Measurements from ENCODE around the gene UBTF. TPM values are rescaled to one million over a fixed set of nuclear protein-coding genes. Genes with fewer than 3 reads are reported as not detected.
A peak's percentile ranks its signal among the peaks of the same experiment; 100 is the strongest.
"Not testable (repeated sequence)": the region's sequence is repeated elsewhere in the genome, so short reads cannot be mapped to it uniquely, and the experiment has no call there.

UBTF gene
- total and polyA plus RNA-seq, 11 donors, result 33.1 to 61.2 (median 44.1) TPM

DNA sequence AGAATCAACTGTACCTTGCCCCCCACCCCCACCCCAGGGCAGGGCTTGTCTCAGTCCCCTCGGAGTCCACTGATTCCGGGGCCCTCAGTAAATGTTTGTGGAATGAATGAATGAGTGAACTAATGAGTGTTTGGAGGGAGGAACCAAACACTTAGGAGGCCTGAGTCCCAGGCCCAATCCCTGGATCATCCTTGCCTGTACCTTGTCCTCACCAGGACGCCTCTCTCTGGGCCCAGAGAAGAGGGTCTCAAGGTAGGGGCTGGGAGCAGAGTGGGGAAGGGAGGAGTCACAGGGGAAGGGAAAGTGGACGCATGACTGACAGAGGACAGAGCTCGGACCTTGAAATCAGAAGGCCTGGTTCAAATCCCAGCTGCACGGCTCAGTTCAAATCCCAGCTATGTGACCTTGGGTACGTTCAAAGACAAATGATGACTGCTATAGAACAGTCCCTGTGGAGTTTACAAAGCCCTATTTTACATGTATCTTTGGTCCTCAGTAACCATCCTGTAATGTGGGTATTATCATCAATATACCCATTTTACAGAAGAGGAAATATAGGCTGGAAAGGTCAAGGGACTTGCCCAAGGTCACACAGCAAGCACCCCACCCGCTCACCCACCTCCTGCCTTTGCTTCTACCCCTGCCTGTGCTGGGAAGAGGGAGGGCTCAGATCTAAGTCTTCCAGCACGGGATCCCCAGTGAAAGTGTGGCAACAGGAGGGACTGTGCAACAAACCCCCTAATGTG lies 30.2 kb upstream of the UBTF start:
- H3K36me3 ChIP-seq, result no peaks in the 10 kb centered on the region
- no peak overlapping the region for H3K27ac ChIP-seq
- intact Hi-C loops (cut with DNase I), result no loop called here
- no peaks in the 10 kb centered on the region for H3K27me3 ChIP-seq
- no peak for ATAC-seq
- TF ChIP-seq POLR2A (IDR thresholded peaks at IDR 0.05), result no peak
- TF ChIP-seq, protein P1, sequence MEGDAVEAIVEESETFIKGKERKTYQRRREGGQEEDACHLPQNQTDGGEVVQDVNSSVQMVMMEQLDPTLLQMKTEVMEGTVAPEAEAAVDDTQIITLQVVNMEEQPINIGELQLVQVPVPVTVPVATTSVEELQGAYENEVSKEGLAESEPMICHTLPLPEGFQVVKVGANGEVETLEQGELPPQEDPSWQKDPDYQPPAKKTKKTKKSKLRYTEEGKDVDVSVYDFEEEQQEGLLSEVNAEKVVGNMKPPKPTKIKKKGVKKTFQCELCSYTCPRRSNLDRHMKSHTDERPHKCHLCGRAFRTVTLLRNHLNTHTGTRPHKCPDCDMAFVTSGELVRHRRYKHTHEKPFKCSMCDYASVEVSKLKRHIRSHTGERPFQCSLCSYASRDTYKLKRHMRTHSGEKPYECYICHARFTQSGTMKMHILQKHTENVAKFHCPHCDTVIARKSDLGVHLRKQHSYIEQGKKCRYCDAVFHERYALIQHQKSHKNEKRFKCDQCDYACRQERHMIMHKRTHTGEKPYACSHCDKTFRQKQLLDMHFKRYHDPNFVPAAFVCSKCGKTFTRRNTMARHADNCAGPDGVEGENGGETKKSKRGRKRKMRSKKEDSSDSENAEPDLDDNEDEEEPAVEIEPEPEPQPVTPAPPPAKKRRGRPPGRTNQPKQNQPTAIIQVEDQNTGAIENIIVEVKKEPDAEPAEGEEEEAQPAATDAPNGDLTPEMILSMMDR (IDR thresholded peaks at IDR 0.05), result no peak
- 88 to 93% (median 91%) methylated on average over 9 of the region's 9 CpGs for WGBS, 4 donors
- no peaks in the 10 kb centered on the region for H3K9me3 ChIP-seq
- H3K4me1 ChIP-seq, result peaks cover 0 to 31% (median 19%) of the 10 kb centered on the region in 12 donors
- H3K4me3 ChIP-seq, result no peak overlapping the region
- DNase-seq, result no peak

DNA sequence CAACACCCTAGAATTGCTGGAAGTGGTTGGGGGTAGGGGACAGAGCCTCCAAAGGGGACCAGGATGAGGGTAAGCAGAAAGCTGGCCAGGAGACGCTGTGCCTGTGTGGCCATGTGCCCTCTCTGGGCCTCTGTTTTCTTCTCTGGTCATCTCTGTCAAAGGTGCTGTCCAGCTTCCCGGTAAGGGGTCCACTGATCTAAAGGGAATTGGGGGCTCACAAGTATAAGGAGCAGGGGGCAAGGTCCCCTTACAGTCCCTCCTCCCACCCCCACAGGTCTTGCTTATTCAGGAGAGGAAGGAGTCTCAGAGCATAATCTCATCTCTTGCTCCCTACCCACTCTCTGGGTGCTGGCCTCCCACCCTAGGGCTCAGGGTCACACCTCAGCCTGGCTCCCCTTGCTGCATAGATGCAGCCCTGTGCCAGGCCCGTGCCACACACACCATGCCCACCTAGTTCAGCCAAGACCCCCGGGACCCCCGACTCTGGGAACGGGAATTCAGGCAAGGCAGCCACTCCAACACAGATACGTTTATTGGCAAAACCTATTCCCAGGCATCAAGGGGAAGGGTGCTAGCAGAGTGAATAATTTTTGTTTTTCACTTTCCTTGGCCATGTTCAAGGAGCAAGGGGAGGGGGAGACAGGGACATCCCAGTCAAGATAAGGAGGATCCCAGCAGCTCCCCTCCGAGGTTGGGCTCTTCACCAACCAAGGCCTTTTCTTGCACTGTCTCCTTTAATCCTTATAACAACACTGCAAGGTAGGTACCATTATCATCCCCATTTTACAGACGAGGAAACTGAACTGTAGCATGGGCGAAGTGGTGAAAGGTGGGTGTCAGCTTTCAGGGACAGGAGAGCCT lies 28.6 kb upstream of the UBTF start:
- no peak for ATAC-seq
- intact Hi-C loops (cut with DNase I), result no loop called here
- WGBS, 4 donors, result 80 to 86% (median 83%) methylated on average over 10 of the region's 10 CpGs
- Histone ChIP-seq H3K4me3 (no peak overlapping the region), H3K27ac (peak overlapping the region in 2 of 12 donors; percentile 22 to 55), H3K4me1 (peaks cover 0 to 31% (median 19%) of the 10 kb centered on the region in 12 donors), H3K9me3 (no peaks in the 10 kb centered on the region), H3K36me3 (no peaks in the 10 kb centered on the region), H3K27me3 (no peaks in the 10 kb centered on the region)
- TF ChIP-seq, protein P1 (IDR thresholded peaks at IDR 0.05), result no peak
- no peak for TF ChIP-seq POLR2A (IDR thresholded peaks at IDR 0.05)
- no peak for DNase-seq

DNA sequence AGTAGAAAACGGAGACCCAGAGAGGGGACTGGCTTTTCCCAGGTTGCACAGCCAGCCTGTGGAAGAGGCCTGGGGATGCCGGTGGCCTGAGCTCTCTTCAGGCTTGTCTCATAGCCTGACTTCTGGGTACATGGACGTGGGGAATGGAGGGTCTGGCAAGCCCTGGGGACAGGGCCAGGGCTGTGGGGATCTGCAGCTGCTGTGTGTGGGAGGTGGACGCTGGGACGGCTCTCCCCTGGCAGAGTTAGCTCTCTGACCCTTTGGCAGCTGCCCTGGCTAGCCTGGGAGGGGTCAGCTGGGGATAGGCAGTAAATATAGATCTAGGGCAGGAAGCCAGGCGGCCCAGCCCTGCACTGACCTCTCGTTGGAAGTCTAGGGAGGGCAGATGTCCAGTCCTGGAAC lies 28.0 kb upstream of the UBTF start:
- WGBS, 4 donors, result 15 to 26% (median 21%) methylated on average over 5 to 7 of the region's 7 CpGs
- DNase-seq (peak; percentile 62 to 77 (median 74)), ATAC-seq (peak; percentile 62 to 90 (median 86))
- intact Hi-C loops (cut with DNase I), result no loop called here
- Histone ChIP-seq H3K27me3 (no peaks in the 10 kb centered on the region), H3K27ac (peak overlapping the region in 5 of 12 donors; percentile 1 to 55 (median 22)), H3K4me1 (peaks cover 0 to 31% (median 19%) of the 10 kb centered on the region in 12 donors), H3K36me3 (no peaks in the 10 kb centered on the region), H3K4me3 (no peak overlapping the region), H3K9me3 (no peaks in the 10 kb centered on the region)
- TF ChIP-seq, protein P1 (IDR thresholded peaks at IDR 0.05), result no peak
- no peak for TF ChIP-seq POLR2A (IDR thresholded peaks at IDR 0.05)

DNA sequence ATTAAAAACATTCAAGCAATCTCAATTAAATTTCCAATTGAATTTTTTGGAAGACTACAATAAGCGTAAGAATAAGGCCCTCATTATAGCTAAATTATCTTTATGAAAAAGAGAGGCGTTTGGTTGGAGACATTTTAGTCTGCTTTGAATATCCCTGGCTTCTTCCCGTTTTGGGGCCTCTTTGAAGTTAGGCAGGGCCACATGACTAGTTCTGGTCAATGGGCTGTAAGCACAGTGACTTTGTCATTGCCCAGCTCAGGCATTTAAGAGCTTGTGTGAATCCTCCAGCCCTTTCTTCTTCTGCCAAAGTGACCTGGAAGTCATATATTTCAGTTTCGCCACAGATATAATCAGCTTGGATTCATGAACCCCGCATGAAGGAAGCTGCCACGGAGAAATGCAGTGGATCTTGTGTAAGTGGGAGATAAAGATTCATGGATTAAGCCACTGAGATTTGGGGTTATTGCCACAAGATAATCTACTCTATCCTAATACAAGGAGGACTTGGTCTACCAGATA lies 21.7 kb upstream of the UBTF start:
- Histone ChIP-seq H3K27me3 (no peaks in the 10 kb centered on the region), H3K4me3 (no peak overlapping the region), H3K4me1 (peaks cover 0 to 8% (median under 1%) of the 10 kb centered on the region in 12 donors), H3K36me3 (no peaks in the 10 kb centered on the region), H3K27ac (no peak overlapping the region), H3K9me3 (no peaks in the 10 kb centered on the region)
- TF ChIP-seq, protein P1 (IDR thresholded peaks at IDR 0.05), result no peak
- TF ChIP-seq POLR2A (IDR thresholded peaks at IDR 0.05), result no peak
- 75 to 84% (median 78%) methylated on average over 6 of the region's 6 CpGs for WGBS, 4 donors
- intact Hi-C loops (cut with DNase I), result no loop called here
- DNase-seq, result no peak
- no peak for ATAC-seq

DNA sequence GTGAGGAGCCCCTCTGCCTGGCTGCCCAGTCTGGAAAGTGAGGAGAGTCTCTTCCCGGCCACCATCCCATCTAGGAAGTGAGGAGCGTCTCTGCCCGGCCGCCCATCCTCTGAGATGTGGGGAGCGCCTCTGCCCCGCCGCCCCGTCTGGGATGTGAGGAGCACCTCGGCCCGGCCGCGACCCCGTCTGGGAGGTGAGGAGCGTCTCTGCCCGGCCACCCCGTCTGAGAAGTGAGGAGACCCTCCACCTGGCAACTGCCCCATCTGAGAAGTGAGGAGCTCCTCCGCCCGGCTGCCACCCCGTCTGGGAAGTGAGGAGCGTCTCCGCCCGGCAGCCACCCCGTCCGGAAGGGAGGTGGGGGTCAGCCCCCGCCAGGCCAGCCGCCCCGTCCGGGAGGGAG lies 18.4 kb upstream of the UBTF start:
- intact Hi-C loops (cut with DNase I); ATAC-seq; H3K4me3 ChIP-seq; H3K9me3 ChIP-seq; H3K36me3 ChIP-seq; DNase-seq; H3K27ac ChIP-seq; H3K27me3 ChIP-seq: not testable (repeated sequence)
- H3K4me1 ChIP-seq, result peaks cover 0 to 14% (median 0%) of the 10 kb centered on the region in 12 donors
- 89 to 96% (median 91%) methylated on average over 10 to 26 of the region's 28 CpGs for WGBS, 4 donors
